ENCODE measurements around the gene EEFSEC.

Gene EEFSEC

GRCh38 chr3:128174675-128175590 is 21.7 kb downstream of the EEFSEC start:
- TF ChIP-seq, protein P1, sequence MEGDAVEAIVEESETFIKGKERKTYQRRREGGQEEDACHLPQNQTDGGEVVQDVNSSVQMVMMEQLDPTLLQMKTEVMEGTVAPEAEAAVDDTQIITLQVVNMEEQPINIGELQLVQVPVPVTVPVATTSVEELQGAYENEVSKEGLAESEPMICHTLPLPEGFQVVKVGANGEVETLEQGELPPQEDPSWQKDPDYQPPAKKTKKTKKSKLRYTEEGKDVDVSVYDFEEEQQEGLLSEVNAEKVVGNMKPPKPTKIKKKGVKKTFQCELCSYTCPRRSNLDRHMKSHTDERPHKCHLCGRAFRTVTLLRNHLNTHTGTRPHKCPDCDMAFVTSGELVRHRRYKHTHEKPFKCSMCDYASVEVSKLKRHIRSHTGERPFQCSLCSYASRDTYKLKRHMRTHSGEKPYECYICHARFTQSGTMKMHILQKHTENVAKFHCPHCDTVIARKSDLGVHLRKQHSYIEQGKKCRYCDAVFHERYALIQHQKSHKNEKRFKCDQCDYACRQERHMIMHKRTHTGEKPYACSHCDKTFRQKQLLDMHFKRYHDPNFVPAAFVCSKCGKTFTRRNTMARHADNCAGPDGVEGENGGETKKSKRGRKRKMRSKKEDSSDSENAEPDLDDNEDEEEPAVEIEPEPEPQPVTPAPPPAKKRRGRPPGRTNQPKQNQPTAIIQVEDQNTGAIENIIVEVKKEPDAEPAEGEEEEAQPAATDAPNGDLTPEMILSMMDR (IDR thresholded peaks at IDR 0.05; ENCODE audit: insufficient read depth, low read length, poor library complexity, severe bottlenecking): no peak
- Histone ChIP-seq H3K27me3 (replicated peaks; ENCODE audit: control insufficient read depth, insufficient read depth, low read length) (no peaks in the 10 kb centered on the region), H3K4me3 (replicated peaks; ENCODE audit: low read depth, low read length) (no peak overlapping the region), H3K36me3 (ENCODE audit: control insufficient read depth, insufficient read depth, low read length) (no peaks in the 10 kb centered on the region)
- no peak for DNase-seq (ENCODE audit: extremely low read depth, insufficient read length)

DNA sequence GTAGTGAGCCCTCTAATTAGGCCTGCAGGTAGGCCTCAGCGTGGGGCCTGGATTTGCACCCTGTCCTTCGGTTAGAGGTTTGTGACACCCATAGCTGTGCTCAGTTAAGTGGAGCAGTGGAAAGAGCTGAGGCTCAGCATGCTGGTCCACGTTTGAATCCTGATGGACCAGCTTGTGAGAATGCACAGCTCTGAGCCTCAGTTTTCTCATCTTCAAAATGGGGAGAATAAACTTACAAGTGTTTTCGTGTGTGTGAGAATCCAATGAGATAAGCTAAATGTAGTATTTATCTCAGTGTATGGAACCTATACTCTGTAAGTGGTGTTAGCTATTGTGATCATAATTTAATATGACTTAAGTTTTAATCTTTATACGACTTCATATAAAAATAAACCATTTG is 22.5 kb downstream of the EEFSEC start:
- DNase-seq (ENCODE audit: extremely low read depth, insufficient read length): no peak
- Histone ChIP-seq H3K27me3 (replicated peaks; ENCODE audit: control insufficient read depth, insufficient read depth, low read length) (no peaks in the 10 kb centered on the region), H3K36me3 (ENCODE audit: control insufficient read depth, insufficient read depth, low read length) (no peaks in the 10 kb centered on the region), H3K4me3 (replicated peaks; ENCODE audit: low read depth, low read length) (no peak overlapping the region)
- TF ChIP-seq, protein P1 (IDR thresholded peaks at IDR 0.05; ENCODE audit: insufficient read depth, low read length, poor library complexity, severe bottlenecking): no peak

DNA sequence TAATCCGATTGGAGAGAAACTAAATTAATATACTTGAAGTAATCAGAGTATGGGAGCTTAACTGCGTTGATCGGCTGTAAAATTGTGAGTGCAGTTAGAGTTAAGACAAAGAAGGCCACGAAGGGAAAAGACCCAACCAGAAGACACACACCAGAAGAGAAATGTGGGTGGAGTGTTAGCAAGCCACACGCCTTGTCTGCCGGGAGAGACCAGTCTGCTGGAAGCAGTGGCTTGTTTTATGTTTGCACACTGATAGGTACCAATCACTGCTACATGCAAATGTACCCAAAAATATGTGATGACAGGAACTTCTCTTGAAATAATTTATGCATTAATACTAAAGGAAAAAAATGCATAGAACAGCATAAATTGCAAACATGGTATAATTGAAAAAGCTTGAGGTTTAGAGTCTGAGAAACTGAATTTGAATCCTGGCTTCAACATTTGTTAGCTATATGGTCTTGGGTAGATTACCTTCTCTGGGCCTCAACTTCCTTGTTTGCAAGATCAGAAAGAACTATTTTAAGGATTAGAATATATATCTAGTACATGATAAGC is 23.1 kb downstream of the EEFSEC start:
- Histone ChIP-seq H3K36me3 (ENCODE audit: control insufficient read depth, insufficient read depth, low read length) (no peaks in the 10 kb centered on the region), H3K27me3 (replicated peaks; ENCODE audit: control insufficient read depth, insufficient read depth, low read length) (no peaks in the 10 kb centered on the region), H3K4me3 (replicated peaks; ENCODE audit: low read depth, low read length) (no peak overlapping the region)
- TF ChIP-seq, protein P1 (IDR thresholded peaks at IDR 0.05; ENCODE audit: insufficient read depth, low read length, poor library complexity, severe bottlenecking): no peak
- no peak for DNase-seq (ENCODE audit: extremely low read depth, insufficient read length)

DNA sequence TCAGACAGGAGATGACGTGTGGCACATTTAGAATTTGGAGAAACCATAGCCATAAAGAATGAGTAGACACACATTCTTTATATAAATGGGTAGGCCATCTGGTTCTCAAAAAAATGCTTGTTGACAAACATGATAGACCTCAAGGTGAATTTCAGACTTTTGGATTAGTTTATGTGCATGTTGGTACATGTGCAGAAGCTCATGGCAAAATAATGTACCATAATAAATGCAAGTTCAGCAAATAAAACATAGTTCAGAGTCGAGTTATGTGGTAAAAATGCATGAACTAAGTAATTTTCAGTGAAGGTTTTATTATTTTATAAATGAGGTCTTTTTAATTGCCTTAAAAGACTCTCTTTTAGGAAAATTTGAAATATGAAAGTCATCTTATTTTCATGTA is 24.6 kb downstream of the EEFSEC start:
- Histone ChIP-seq H3K4me3 (replicated peaks; ENCODE audit: low read depth, low read length) (no peak overlapping the region), H3K27me3 (replicated peaks; ENCODE audit: control insufficient read depth, insufficient read depth, low read length) (no peaks in the 10 kb centered on the region), H3K36me3 (ENCODE audit: control insufficient read depth, insufficient read depth, low read length) (no peaks in the 10 kb centered on the region)
- TF ChIP-seq, protein P1 (IDR thresholded peaks at IDR 0.05; ENCODE audit: insufficient read depth, low read length, poor library complexity, severe bottlenecking): no peak
- DNase-seq (ENCODE audit: extremely low read depth, insufficient read length): no peak

GRCh38 chr3:128178782-128179483 is 25.7 kb downstream of the EEFSEC start:
- Histone ChIP-seq H3K4me3 (replicated peaks; ENCODE audit: low read depth, low read length) (no peak overlapping the region), H3K36me3 (ENCODE audit: control insufficient read depth, insufficient read depth, low read length) (no peaks in the 10 kb centered on the region), H3K27me3 (replicated peaks; ENCODE audit: control insufficient read depth, insufficient read depth, low read length) (no peaks in the 10 kb centered on the region)
- TF ChIP-seq, protein P1 (IDR thresholded peaks at IDR 0.05; ENCODE audit: insufficient read depth, low read length, poor library complexity, severe bottlenecking): no peak
- no peak for DNase-seq (ENCODE audit: extremely low read depth, insufficient read length)
